Glutamatergic neuron (in vitro differentiated cells): ENCODE data around the gene RIC8B. TPM values are rescaled to one million over a fixed set of nuclear protein-coding genes. Genes with fewer than 3 reads are reported as not detected.

Experiments used
- DNase-seq: peaks from one replicate; pipeline ENCODE4 v3.0.0; 2022
- H3K27ac Mint-ChIP-seq: one replicate; pipeline ENCODE4 v1.8.0; 2020; ENCODE audit warnings: mild to moderate bottlenecking, mixed read lengths, inconsistent platforms; ENCODE audit not compliant: unreplicated experiment
- H3K27me3 Mint-ChIP-seq: one replicate; pipeline ENCODE4 v1.8.0; 2020; ENCODE audit warnings: mild to moderate bottlenecking, moderate library complexity, mixed read lengths, inconsistent platforms; ENCODE audit not compliant: unreplicated experiment
- H3K36me3 Mint-ChIP-seq: one replicate; pipeline ENCODE4 v1.8.0; 2020; ENCODE audit warnings: mild to moderate bottlenecking, mixed read lengths, inconsistent platforms; ENCODE audit not compliant: unreplicated experiment
- H3K4me1 Mint-ChIP-seq: one replicate; pipeline ENCODE4 v1.8.0; 2020; ENCODE audit warnings: mild to moderate bottlenecking, low read depth, mixed read lengths, inconsistent platforms; ENCODE audit not compliant: unreplicated experiment
- H3K4me3 Mint-ChIP-seq: one replicate; pipeline ENCODE4 v1.8.0; 2020; ENCODE audit warnings: mild to moderate bottlenecking, mixed read lengths, inconsistent platforms; ENCODE audit not compliant: unreplicated experiment
- H3K9me3 Mint-ChIP-seq: one replicate; pipeline ENCODE4 v1.8.0; 2020; ENCODE audit warnings: mild to moderate bottlenecking, moderate library complexity, mixed read lengths, inconsistent platforms; ENCODE audit not compliant: unreplicated experiment
- CTCF ChIP-seq: fragments of 200-600 bp; sonication (generic); IDR thresholded peaks from one replicate; pipeline ENCODE4 v1.5.0; 2021; ENCODE audit not compliant: partially characterized antibody, unreplicated experiment
- total RNA-seq: library from RNA; stranded (reverse); fragmentation: NEBNext Ultra II Directional; extraction: Animal tissue kit (Norgen Biotek cat#: 25700); gene quantifications from one replicate; pipeline ENCODE4 v1.2.1, GENCODE V29; 2021; ENCODE audit not compliant: unreplicated experiment

Gene RIC8B
- total RNA-seq, 1 donor from 2014 or later = 21.3 TPM

DNA sequence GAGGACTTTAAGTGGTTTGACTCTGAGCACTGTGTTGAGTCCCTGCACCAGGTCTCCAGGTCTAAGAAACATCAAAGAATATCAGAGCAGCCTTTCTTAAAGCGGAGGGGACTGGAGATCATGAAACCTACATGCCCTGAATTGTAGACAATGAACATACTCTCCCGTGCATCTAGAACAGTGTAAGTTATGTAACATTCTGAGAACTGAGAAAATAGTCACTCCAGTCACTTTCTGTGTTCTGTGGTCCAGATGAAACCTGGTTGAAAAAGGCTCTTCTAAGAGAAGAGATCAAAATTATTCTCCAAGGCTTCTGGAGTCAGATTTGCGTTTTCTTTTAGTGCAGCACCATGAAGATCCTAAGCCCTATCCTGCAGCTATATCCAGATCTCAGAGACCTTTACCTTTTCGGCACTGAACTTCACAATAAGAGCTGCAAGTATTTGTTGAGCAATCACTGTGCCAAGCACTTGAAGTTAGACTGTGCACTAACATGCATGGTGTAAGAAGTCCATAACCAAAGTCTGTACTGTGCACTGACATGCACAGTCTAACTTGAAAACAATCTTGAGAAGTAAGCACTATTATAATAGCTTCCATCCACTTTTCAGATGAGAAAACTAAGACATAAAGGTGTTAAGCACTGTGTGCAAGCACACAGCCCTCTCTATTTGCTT is 115.6 kb downstream of the RIC8B start:
- Mint-ChIP-seq H3K27ac (no peak overlapping the region), H3K4me1 (no peaks in the 10 kb centered on the region), H3K9me3 (no peaks in the 10 kb centered on the region), H3K4me3 (no peak overlapping the region), H3K27me3 (peaks cover 4% of the 10 kb centered on the region), H3K36me3 (peaks cover 5% of the 10 kb centered on the region)
- TF ChIP-seq CTCF = no peak
- no peak for DNase-seq

DNA sequence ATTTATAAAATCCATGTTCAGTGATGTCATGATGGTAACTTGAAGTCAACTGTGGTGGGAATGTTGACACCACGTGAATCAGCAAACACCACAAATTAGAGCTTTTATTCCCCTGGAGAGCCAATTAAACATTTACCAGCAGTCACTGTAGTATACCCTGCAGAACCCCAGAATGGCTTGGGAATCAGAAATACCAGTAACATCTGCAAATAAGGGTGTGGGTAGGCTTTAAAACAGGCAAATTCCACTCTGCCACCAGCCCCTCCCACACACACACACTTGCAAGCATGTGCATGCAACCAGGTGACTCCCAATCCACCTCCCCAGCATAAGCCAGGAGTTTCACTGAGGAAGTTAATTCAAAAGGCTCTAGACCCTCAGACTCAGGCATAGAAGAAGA is 117.6 kb downstream of the RIC8B start:
- H3K27ac Mint-ChIP-seq = no peak overlapping the region
- no peak for TF ChIP-seq CTCF

GRCh38 chr12:106893451-106893850 is 119.0 kb downstream of the RIC8B start:
- H3K4me1 Mint-ChIP-seq = peaks cover 15% of the 10 kb centered on the region
- no peak overlapping the region for H3K27ac Mint-ChIP-seq
- no peak for TF ChIP-seq CTCF
- no peak for DNase-seq
- H3K9me3 Mint-ChIP-seq = no peaks in the 10 kb centered on the region
- H3K36me3 Mint-ChIP-seq = peaks cover 5% of the 10 kb centered on the region
- peaks cover 4% of the 10 kb centered on the region for H3K27me3 Mint-ChIP-seq
- H3K4me3 Mint-ChIP-seq = no peak overlapping the region

More for the DNA sequence above, 117.6 kb downstream of the RIC8B start:
- no peak for DNase-seq
- H3K4me1 Mint-ChIP-seq = peaks cover 4% of the 10 kb centered on the region
- H3K36me3 Mint-ChIP-seq = peaks cover 5% of the 10 kb centered on the region
- peaks cover 4% of the 10 kb centered on the region for H3K27me3 Mint-ChIP-seq
- no peaks in the 10 kb centered on the region for H3K9me3 Mint-ChIP-seq
- no peak overlapping the region for H3K4me3 Mint-ChIP-seq

GRCh38 chr12:106894774-106895173 is 120.3 kb downstream of the RIC8B start:
- H3K4me1 Mint-ChIP-seq = peaks cover 24% of the 10 kb centered on the region
- TF ChIP-seq CTCF = no peak
- no peak for DNase-seq
- no peak overlapping the region for H3K4me3 Mint-ChIP-seq
- peaks cover 5% of the 10 kb centered on the region for H3K36me3 Mint-ChIP-seq
- H3K9me3 Mint-ChIP-seq = no peaks in the 10 kb centered on the region
- peaks cover 4% of the 10 kb centered on the region for H3K27me3 Mint-ChIP-seq
- no peak overlapping the region for H3K27ac Mint-ChIP-seq

- Mint-ChIP-seq H3K27me3 (peaks cover 4% of the 10 kb centered on the region), H3K4me3 (no peak overlapping the region), H3K27ac (peak overlapping the region; percentile 90), H3K36me3 (peaks cover 5% of the 10 kb centered on the region), H3K9me3 (no peaks in the 10 kb centered on the region), H3K4me1 (peaks cover 24% of the 10 kb centered on the region)
- TF ChIP-seq CTCF = no peak
- no peak for DNase-seq
Observed at GRCh38 chr12:106896603-106897002, 122.1 kb downstream of the RIC8B start.
